Osteoblast (primary cell): ENCODE measurements around the gene ZNF57. TPM values are rescaled to one million over a fixed set of nuclear protein-coding genes. Genes with fewer than 3 reads are reported as not detected.
"Not testable (repeated sequence)": the region's sequence is repeated elsewhere in the genome, so short reads cannot be mapped to it uniquely, and the experiment has no call there.

Experiments used
- DNase-seq: peaks from one replicate; pipeline ENCODE4 v3.0.0; 2011; ENCODE audit warnings: low spot score, mixed read lengths; ENCODE audit not compliant: insufficient read length; ENCODE audit errors: missing footprints
- H2AFZ ChIP-seq: 2 replicates; pipeline ENCODE4 v1.6.0; 2011; ENCODE audit warnings: mild to moderate bottlenecking, low read length
- H3K27ac ChIP-seq: 2 replicates; pipeline ENCODE4 v1.5.1; 2011; ENCODE audit warnings: mild to moderate bottlenecking, low read depth, low read length, moderate library complexity
- H3K27me3 ChIP-seq: 2 replicates; pipeline ENCODE4 v1.6.0; 2012; ENCODE audit warnings: mild to moderate bottlenecking, control low read depth, inconsistent platforms, low read length, moderate library complexity; ENCODE audit not compliant: insufficient read depth
- H3K36me3 ChIP-seq: 2 replicates; pipeline ENCODE4 v1.5.1; 2011; ENCODE audit warnings: mild to moderate bottlenecking, low read length, control low read depth, moderate library complexity; ENCODE audit not compliant: insufficient read depth
- H3K4me1 ChIP-seq: 2 replicates; pipeline ENCODE4 v1.5.1; 2011; ENCODE audit warnings: mild to moderate bottlenecking, low read length, control low read depth, moderate library complexity; ENCODE audit not compliant: insufficient read depth
- H3K4me2 ChIP-seq: 2 replicates; pipeline ENCODE4 v1.6.0; 2011; ENCODE audit warnings: mild to moderate bottlenecking, low read length; ENCODE audit not compliant: insufficient read depth
- H3K4me3 ChIP-seq: fragments of 200-600 bp; sonication (generic); 3 replicates; pipeline ENCODE4 v1.5.1; 2012; ENCODE audit warnings: mild to moderate bottlenecking, low read length, inconsistent platforms; ENCODE audit not compliant: insufficient read depth
- H3K79me2 ChIP-seq: 2 replicates; pipeline ENCODE4 v1.6.0; 2012; ENCODE audit warnings: mild to moderate bottlenecking, low read length, control low read depth, inconsistent platforms; ENCODE audit not compliant: insufficient read depth
- H3K9me3 ChIP-seq: 2 replicates; pipeline ENCODE4 v1.5.1; 2011; ENCODE audit warnings: low read depth, low read length, control low read depth
- H4K20me1 ChIP-seq: 2 replicates; pipeline ENCODE4 v1.6.0; 2012; ENCODE audit warnings: mild to moderate bottlenecking, low read length, control low read depth; ENCODE audit not compliant: insufficient read depth
- CTCF ChIP-seq: IDR thresholded peaks from 2 replicates; pipeline ENCODE4 v1.5.1; 2011; ENCODE audit warnings: mild to moderate bottlenecking, low read depth, low read length, moderate library complexity; ENCODE audit errors: extremely low read depth
- total RNA-seq: library from RNA; depleted of rRNA; stranded (reverse); fragments of >200 nt; gene quantifications from 2 replicates; pipeline ENCODE4 v1.2.3, GENCODE V29; 2012

The ZNF57 gene
- total RNA-seq, 1 donor = 5.4 TPM

- Histone ChIP-seq H3K27me3 (no peaks in the 10 kb centered on the region), H2AFZ (peak overlapping the region; percentile 51), H3K79me2 (no peaks in the 10 kb centered on the region), H3K4me2 (no peak overlapping the region), H3K9me3 (no peaks in the 10 kb centered on the region), H3K4me3 (peak overlapping the region; percentile 16), H3K27ac (no peak overlapping the region), H3K36me3 (no peaks in the 10 kb centered on the region), H4K20me1 (no peaks in the 10 kb centered on the region), H3K4me1 (no peaks in the 10 kb centered on the region)
- no peak for TF ChIP-seq CTCF
- DNase-seq = no peak
These were observed 11.9 kb upstream of the ZNF57 start for GRCh38 chr19:2888731-2889224.

- not testable (repeated sequence) for H3K27me3 ChIP-seq, H3K27ac ChIP-seq, H3K4me1 ChIP-seq, H3K79me2 ChIP-seq, H2AFZ ChIP-seq, H3K4me3 ChIP-seq, H3K36me3 ChIP-seq, DNase-seq, H4K20me1 ChIP-seq, H3K4me2 ChIP-seq, H3K9me3 ChIP-seq
These were observed 10.2 kb upstream of the ZNF57 start for GRCh38 chr19:2890531-2890930.

- H2AFZ ChIP-seq = no peak overlapping the region
- H3K27ac ChIP-seq = no peak overlapping the region
- no peak for DNase-seq
- H3K79me2 ChIP-seq = peaks cover 3% of the 10 kb centered on the region
- H3K36me3 ChIP-seq = no peaks in the 10 kb centered on the region
- no peak overlapping the region for H3K4me3 ChIP-seq
- peaks cover 7% of the 10 kb centered on the region for H3K9me3 ChIP-seq
- TF ChIP-seq CTCF = no peak
- H3K4me2 ChIP-seq = no peak overlapping the region
- no peaks in the 10 kb centered on the region for H3K4me1 ChIP-seq
- no peaks in the 10 kb centered on the region for H3K27me3 ChIP-seq
- H4K20me1 ChIP-seq = no peaks in the 10 kb centered on the region
These were observed 4.0 kb upstream of the ZNF57 start for GRCh38 chr19:2896694-2897093.

GRCh38 chr19:2902590-2903218, 2.0 kb downstream of the ZNF57 start:
- no peaks in the 10 kb centered on the region for H3K27me3 ChIP-seq
- peaks cover 40% of the 10 kb centered on the region for H3K79me2 ChIP-seq
- H3K4me1 ChIP-seq = no peaks in the 10 kb centered on the region
- TF ChIP-seq CTCF = no peak
- no peaks in the 10 kb centered on the region for H4K20me1 ChIP-seq
- no peak for DNase-seq
- no peak overlapping the region for H2AFZ ChIP-seq
- H3K4me2 ChIP-seq = no peak overlapping the region
- H3K4me3 ChIP-seq = no peak overlapping the region
- no peaks in the 10 kb centered on the region for H3K36me3 ChIP-seq
- H3K9me3 ChIP-seq = no peaks in the 10 kb centered on the region
- no peak overlapping the region for H3K27ac ChIP-seq

- H3K27me3 ChIP-seq, H2AFZ ChIP-seq, H3K9me3 ChIP-seq, H3K4me2 ChIP-seq, H4K20me1 ChIP-seq, H3K4me1 ChIP-seq, H3K4me3 ChIP-seq, H3K27ac ChIP-seq, DNase-seq, H3K36me3 ChIP-seq: not testable (repeated sequence)
- peaks cover 40% of the 10 kb centered on the region for H3K79me2 ChIP-seq
These were observed 2.6 kb downstream of the ZNF57 start for GRCh38 chr19:2903326-2903725.
